ENCODE results near the gene PRKD1. TPM values are rescaled to one million over a fixed set of nuclear protein-coding genes. Genes with fewer than 3 reads are reported as not detected.

The PRKD1 gene
- total and polyA plus RNA-seq, 2 donors = 2.5 to 5.6 TPM

- Histone ChIP-seq H3K4me3 (ENCODE audit: low read length in 2 of 2) (no peak overlapping the region), H3K27me3 (ENCODE audit: control insufficient read depth in 2 of 2, insufficient read depth in 1 of 2, low read length in 1 of 2) (no peaks in the 10 kb centered on the region), H3K4me1 (ENCODE audit: control insufficient read depth in 2 of 2, insufficient read depth in 2 of 2, low read length in 2 of 2) (no peaks in the 10 kb centered on the region), H3K27ac (ENCODE audit: low read depth in 1 of 2, low read length in 1 of 2) (no peak overlapping the region), H3K9me3 (ENCODE audit: control insufficient read depth in 2 of 2, insufficient read depth in 1 of 2, low read length in 1 of 2) (peaks cover 2 to 7% of the 10 kb centered on the region in 2 donors), H3K36me3 (ENCODE audit: control insufficient read depth in 2 of 2, insufficient read depth in 2 of 2, low read length in 1 of 2) (no peaks in the 10 kb centered on the region)
- no peak for DNase-seq (ENCODE audit: low read depth in 6 of 9, low spot score in 9 of 9)
- 66% methylated on average over 2 of the region's 2 CpGs for WGBS
These were observed 91.3 kb downstream of the PRKD1 start for GRCh38 chr14:29836395-29836794.

GRCh38 chr14:29832042-29832441 lies 95.6 kb downstream of the PRKD1 start:
- no peak for DNase-seq (ENCODE audit: low read depth in 6 of 9, low spot score in 9 of 9)
- Histone ChIP-seq H3K27me3 (ENCODE audit: control insufficient read depth in 2 of 2, insufficient read depth in 1 of 2, low read length in 1 of 2) (no peaks in the 10 kb centered on the region), H3K4me3 (ENCODE audit: low read length in 2 of 2) (no peak overlapping the region), H3K9me3 (ENCODE audit: control insufficient read depth in 2 of 2, insufficient read depth in 1 of 2, low read length in 1 of 2) (no peaks in the 10 kb centered on the region), H3K36me3 (ENCODE audit: control insufficient read depth in 2 of 2, insufficient read depth in 2 of 2, low read length in 1 of 2) (no peaks in the 10 kb centered on the region), H3K4me1 (ENCODE audit: control insufficient read depth in 2 of 2, insufficient read depth in 2 of 2, low read length in 2 of 2) (no peaks in the 10 kb centered on the region), H3K27ac (ENCODE audit: low read depth in 1 of 2, low read length in 1 of 2) (no peak overlapping the region)
- 97% methylated on average over 3 of the region's 3 CpGs for WGBS

- H3K27ac ChIP-seq (ENCODE audit: low read depth in 1 of 2, low read length in 1 of 2) = no peak overlapping the region
- WGBS = 96% methylated on average over 2 of the region's 2 CpGs
- no peaks in the 10 kb centered on the region for H3K9me3 ChIP-seq (ENCODE audit: control insufficient read depth in 2 of 2, insufficient read depth in 1 of 2, low read length in 1 of 2)
- no peaks in the 10 kb centered on the region for H3K4me1 ChIP-seq (ENCODE audit: control insufficient read depth in 2 of 2, insufficient read depth in 2 of 2, low read length in 2 of 2)
- H3K27me3 ChIP-seq (ENCODE audit: control insufficient read depth in 2 of 2, insufficient read depth in 1 of 2, low read length in 1 of 2) = no peaks in the 10 kb centered on the region
- H3K36me3 ChIP-seq (ENCODE audit: control insufficient read depth in 2 of 2, insufficient read depth in 2 of 2, low read length in 1 of 2) = no peaks in the 10 kb centered on the region
- DNase-seq (ENCODE audit: low read depth in 6 of 9, low spot score in 9 of 9) = no peak
- no peak overlapping the region for H3K4me3 ChIP-seq (ENCODE audit: low read length in 2 of 2)
These were observed 97.8 kb downstream of the PRKD1 start for GRCh38 chr14:29829851-29830250.

- 89% methylated on average over 5 of the region's 5 CpGs for WGBS
- Histone ChIP-seq H3K27ac (ENCODE audit: low read depth in 1 of 2, low read length in 1 of 2) (no peak overlapping the region), H3K4me3 (ENCODE audit: low read length in 2 of 2) (no peak overlapping the region), H3K27me3 (ENCODE audit: control insufficient read depth in 2 of 2, insufficient read depth in 1 of 2, low read length in 1 of 2) (no peaks in the 10 kb centered on the region), H3K36me3 (ENCODE audit: control insufficient read depth in 2 of 2, insufficient read depth in 2 of 2, low read length in 1 of 2) (no peaks in the 10 kb centered on the region), H3K4me1 (ENCODE audit: control insufficient read depth in 2 of 2, insufficient read depth in 2 of 2, low read length in 2 of 2) (no peaks in the 10 kb centered on the region), H3K9me3 (ENCODE audit: control insufficient read depth in 2 of 2, insufficient read depth in 1 of 2, low read length in 1 of 2) (no peaks in the 10 kb centered on the region)
- DNase-seq (ENCODE audit: low read depth in 6 of 9, low spot score in 9 of 9) = no peak
These were observed 103.8 kb downstream of the PRKD1 start for GRCh38 chr14:29823816-29824215.

GRCh38 chr14:29822430-29822709 lies 105.3 kb downstream of the PRKD1 start:
- Histone ChIP-seq H3K36me3 (ENCODE audit: control insufficient read depth in 2 of 2, insufficient read depth in 2 of 2, low read length in 1 of 2) (no peaks in the 10 kb centered on the region), H3K27ac (ENCODE audit: low read depth in 1 of 2, low read length in 1 of 2) (no peak overlapping the region), H3K4me1 (ENCODE audit: control insufficient read depth in 2 of 2, insufficient read depth in 2 of 2, low read length in 2 of 2) (no peaks in the 10 kb centered on the region), H3K27me3 (ENCODE audit: control insufficient read depth in 2 of 2, insufficient read depth in 1 of 2, low read length in 1 of 2) (no peaks in the 10 kb centered on the region), H3K4me3 (ENCODE audit: low read length in 2 of 2) (no peak overlapping the region), H3K9me3 (ENCODE audit: control insufficient read depth in 2 of 2, insufficient read depth in 1 of 2, low read length in 1 of 2) (no peaks in the 10 kb centered on the region)
- DNase-seq (ENCODE audit: low read depth in 6 of 9, low spot score in 9 of 9) = no peak

GRCh38 chr14:29821661-29822429 lies 105.8 kb downstream of the PRKD1 start:
- Histone ChIP-seq H3K27me3 (ENCODE audit: control insufficient read depth in 2 of 2, insufficient read depth in 1 of 2, low read length in 1 of 2) (no peaks in the 10 kb centered on the region), H3K36me3 (ENCODE audit: control insufficient read depth in 2 of 2, insufficient read depth in 2 of 2, low read length in 1 of 2) (no peaks in the 10 kb centered on the region), H3K4me3 (ENCODE audit: low read length in 2 of 2) (no peak overlapping the region), H3K27ac (ENCODE audit: low read depth in 1 of 2, low read length in 1 of 2) (no peak overlapping the region), H3K4me1 (ENCODE audit: control insufficient read depth in 2 of 2, insufficient read depth in 2 of 2, low read length in 2 of 2) (no peaks in the 10 kb centered on the region), H3K9me3 (ENCODE audit: control insufficient read depth in 2 of 2, insufficient read depth in 1 of 2, low read length in 1 of 2) (no peaks in the 10 kb centered on the region)
- WGBS = 90% methylated on average over 5 of the region's 5 CpGs
- DNase-seq (ENCODE audit: low read depth in 6 of 9, low spot score in 9 of 9) = no peak

GRCh38 chr14:29821242-29821641 lies 106.4 kb downstream of the PRKD1 start:
- no peak for DNase-seq (ENCODE audit: low read depth in 6 of 9, low spot score in 9 of 9)
- Histone ChIP-seq H3K4me3 (ENCODE audit: low read length in 2 of 2) (no peak overlapping the region), H3K27me3 (ENCODE audit: control insufficient read depth in 2 of 2, insufficient read depth in 1 of 2, low read length in 1 of 2) (no peaks in the 10 kb centered on the region), H3K9me3 (ENCODE audit: control insufficient read depth in 2 of 2, insufficient read depth in 1 of 2, low read length in 1 of 2) (no peaks in the 10 kb centered on the region), H3K27ac (ENCODE audit: low read depth in 1 of 2, low read length in 1 of 2) (no peak overlapping the region), H3K36me3 (ENCODE audit: control insufficient read depth in 2 of 2, insufficient read depth in 2 of 2, low read length in 1 of 2) (no peaks in the 10 kb centered on the region), H3K4me1 (ENCODE audit: control insufficient read depth in 2 of 2, insufficient read depth in 2 of 2, low read length in 2 of 2) (no peaks in the 10 kb centered on the region)
- WGBS = 79% methylated on average over 2 of the region's 2 CpGs

- H3K27me3 ChIP-seq (ENCODE audit: control insufficient read depth in 2 of 2, insufficient read depth in 1 of 2, low read length in 1 of 2) = no peaks in the 10 kb centered on the region
- no peaks in the 10 kb centered on the region for H3K9me3 ChIP-seq (ENCODE audit: control insufficient read depth in 2 of 2, insufficient read depth in 1 of 2, low read length in 1 of 2)
- H3K4me1 ChIP-seq (ENCODE audit: control insufficient read depth in 2 of 2, insufficient read depth in 2 of 2, low read length in 2 of 2) = no peaks in the 10 kb centered on the region
- 76% methylated on average over 1 of the region's 1 CpG for WGBS
- H3K4me3 ChIP-seq (ENCODE audit: low read length in 2 of 2) = no peak overlapping the region
- H3K27ac ChIP-seq (ENCODE audit: low read depth in 1 of 2, low read length in 1 of 2) = no peak overlapping the region
- no peaks in the 10 kb centered on the region for H3K36me3 ChIP-seq (ENCODE audit: control insufficient read depth in 2 of 2, insufficient read depth in 2 of 2, low read length in 1 of 2)
- DNase-seq (ENCODE audit: low read depth in 6 of 9, low spot score in 9 of 9) = no peak
These were observed 106.9 kb downstream of the PRKD1 start for GRCh38 chr14:29820785-29821184.

GRCh38 chr14:29817767-29818405 lies 109.8 kb downstream of the PRKD1 start:
- Histone ChIP-seq H3K4me1 (ENCODE audit: control insufficient read depth in 2 of 2, insufficient read depth in 2 of 2, low read length in 2 of 2) (no peaks in the 10 kb centered on the region), H3K27me3 (ENCODE audit: control insufficient read depth in 2 of 2, insufficient read depth in 1 of 2, low read length in 1 of 2) (no peaks in the 10 kb centered on the region), H3K9me3 (ENCODE audit: control insufficient read depth in 2 of 2, insufficient read depth in 1 of 2, low read length in 1 of 2) (no peaks in the 10 kb centered on the region), H3K27ac (ENCODE audit: low read depth in 1 of 2, low read length in 1 of 2) (no peak overlapping the region), H3K4me3 (ENCODE audit: low read length in 2 of 2) (no peak overlapping the region), H3K36me3 (ENCODE audit: control insufficient read depth in 2 of 2, insufficient read depth in 2 of 2, low read length in 1 of 2) (no peaks in the 10 kb centered on the region)
- no peak for DNase-seq (ENCODE audit: low read depth in 6 of 9, low spot score in 9 of 9)
